Measurements from ENCODE around the gene RAPGEF5. TPM values are rescaled to one million over a fixed set of nuclear protein-coding genes. Genes with fewer than 3 reads are reported as not detected.

The RAPGEF5 gene
- total RNA-seq, 3 donors from 2014 or later: 18.7 to 78.0 (median 41.9) TPM

DNA sequence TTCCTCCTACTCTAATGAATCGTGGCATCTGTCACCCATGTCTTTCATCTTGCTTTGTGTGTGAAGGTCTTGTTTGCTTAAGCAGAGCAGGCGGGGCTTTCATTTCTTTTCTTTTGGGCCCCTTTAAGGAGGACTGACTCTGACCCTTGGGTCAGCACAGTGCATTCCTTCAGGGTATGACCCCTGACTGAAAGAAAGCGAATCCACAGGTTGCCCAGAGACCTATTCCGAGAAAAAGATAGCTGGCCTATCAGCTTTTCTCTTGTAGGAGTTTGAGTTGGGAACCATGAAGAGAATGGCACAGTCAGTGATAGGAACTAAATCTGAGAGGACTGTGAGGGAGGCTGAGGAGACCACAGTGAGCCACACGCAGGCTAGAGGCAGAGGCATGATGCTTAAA is 218.1 kb downstream of the RAPGEF5 start:
- H3K9me3 ChIP-seq: no peaks in the 10 kb centered on the region
- DNase-seq (ENCODE audit: low spot score in 2 of 2): no peak
- intact Hi-C loops (cut with DNase I; ENCODE audit: low total_unique reads): no loop called here
- H3K4me3 ChIP-seq: no peak overlapping the region
- TF ChIP-seq CTCF (IDR thresholded peaks at IDR 0.05): no peak
- TF ChIP-seq POLR2A (IDR thresholded peaks at IDR 0.05): no peak
- no peak for TF ChIP-seq POLR2AphosphoS5 (IDR thresholded peaks at IDR 0.05)
- H3K27me3 ChIP-seq: no peaks in the 10 kb centered on the region
- H3K27ac ChIP-seq: no peak overlapping the region
- no peaks in the 10 kb centered on the region for H3K4me1 ChIP-seq
- H3K36me3 ChIP-seq: no peaks in the 10 kb centered on the region

DNA sequence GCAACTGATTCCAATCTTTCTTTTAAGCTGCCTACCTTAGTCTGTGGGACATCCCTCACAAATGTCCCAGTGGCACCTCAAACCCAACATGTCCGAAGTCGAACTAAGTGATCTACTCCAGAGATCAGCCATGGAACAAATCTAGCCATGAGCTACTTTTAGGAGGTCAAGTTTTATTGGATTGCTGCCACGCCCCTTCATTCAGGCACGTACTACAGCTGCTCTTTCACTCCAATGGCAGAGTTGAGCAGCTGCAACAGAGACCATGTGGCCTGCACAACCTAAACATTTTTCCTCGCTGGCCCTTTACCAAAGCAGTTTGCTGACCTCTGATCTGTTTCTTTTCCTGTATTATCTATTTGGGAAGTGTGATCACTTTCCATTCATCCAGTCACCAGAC is 218.8 kb downstream of the RAPGEF5 start:
- no peaks in the 10 kb centered on the region for H3K27me3 ChIP-seq
- no peak overlapping the region for H3K4me3 ChIP-seq
- intact Hi-C loops (cut with DNase I; ENCODE audit: low total_unique reads): no loop called here
- H3K4me1 ChIP-seq: no peaks in the 10 kb centered on the region
- H3K36me3 ChIP-seq: no peaks in the 10 kb centered on the region
- no peak for TF ChIP-seq POLR2A (IDR thresholded peaks at IDR 0.05)
- no peak for TF ChIP-seq CTCF (IDR thresholded peaks at IDR 0.05)
- no peak for DNase-seq (ENCODE audit: low spot score in 2 of 2)
- no peaks in the 10 kb centered on the region for H3K9me3 ChIP-seq
- no peak overlapping the region for H3K27ac ChIP-seq

- H3K27ac ChIP-seq: no peak overlapping the region
- no peaks in the 10 kb centered on the region for H3K27me3 ChIP-seq
- TF ChIP-seq CTCF (IDR thresholded peaks at IDR 0.05) (no peak), POLR2A (IDR thresholded peaks at IDR 0.05) (no peak), POLR2AphosphoS5 (IDR thresholded peaks at IDR 0.05) (no peak)
- H3K36me3 ChIP-seq: no peaks in the 10 kb centered on the region
- H3K4me3 ChIP-seq: no peak overlapping the region
- H3K4me1 ChIP-seq: no peaks in the 10 kb centered on the region
- DNase-seq (ENCODE audit: low spot score in 2 of 2): no peak
- intact Hi-C loops (cut with DNase I; ENCODE audit: low total_unique reads): no loop called here
- no peaks in the 10 kb centered on the region for H3K9me3 ChIP-seq
These were observed 219.5 kb downstream of the RAPGEF5 start for GRCh38 chr7:22137466-22137865.

DNA sequence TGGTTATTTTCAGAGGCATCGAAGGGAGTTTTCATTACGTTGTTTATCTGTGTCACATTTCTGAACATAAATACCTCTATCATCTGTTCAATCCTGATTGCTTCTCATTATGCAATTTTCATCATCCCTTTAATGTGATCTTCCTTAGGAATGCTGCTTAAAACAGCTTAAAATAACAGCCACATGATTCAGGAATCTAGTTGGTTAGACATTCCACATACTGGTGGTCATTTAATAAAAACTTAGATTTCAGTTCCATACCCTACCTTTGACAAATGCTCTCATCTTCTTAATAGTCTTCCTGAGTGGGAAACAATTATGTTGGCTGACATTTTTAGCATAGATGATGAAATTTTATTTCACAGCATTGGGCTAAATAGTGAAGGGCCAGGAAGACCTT is 219.9 kb downstream of the RAPGEF5 start:
- no peak for DNase-seq (ENCODE audit: low spot score in 2 of 2)
- no peak for TF ChIP-seq POLR2A (IDR thresholded peaks at IDR 0.05)
- TF ChIP-seq POLR2AphosphoS5 (IDR thresholded peaks at IDR 0.05): no peak
- TF ChIP-seq CTCF (IDR thresholded peaks at IDR 0.05): no peak
- Histone ChIP-seq H3K9me3 (no peaks in the 10 kb centered on the region), H3K27ac (no peak overlapping the region), H3K4me1 (no peaks in the 10 kb centered on the region), H3K36me3 (no peaks in the 10 kb centered on the region), H3K4me3 (no peak overlapping the region), H3K27me3 (no peaks in the 10 kb centered on the region)
- intact Hi-C loops (cut with DNase I; ENCODE audit: low total_unique reads): no loop called here

DNA sequence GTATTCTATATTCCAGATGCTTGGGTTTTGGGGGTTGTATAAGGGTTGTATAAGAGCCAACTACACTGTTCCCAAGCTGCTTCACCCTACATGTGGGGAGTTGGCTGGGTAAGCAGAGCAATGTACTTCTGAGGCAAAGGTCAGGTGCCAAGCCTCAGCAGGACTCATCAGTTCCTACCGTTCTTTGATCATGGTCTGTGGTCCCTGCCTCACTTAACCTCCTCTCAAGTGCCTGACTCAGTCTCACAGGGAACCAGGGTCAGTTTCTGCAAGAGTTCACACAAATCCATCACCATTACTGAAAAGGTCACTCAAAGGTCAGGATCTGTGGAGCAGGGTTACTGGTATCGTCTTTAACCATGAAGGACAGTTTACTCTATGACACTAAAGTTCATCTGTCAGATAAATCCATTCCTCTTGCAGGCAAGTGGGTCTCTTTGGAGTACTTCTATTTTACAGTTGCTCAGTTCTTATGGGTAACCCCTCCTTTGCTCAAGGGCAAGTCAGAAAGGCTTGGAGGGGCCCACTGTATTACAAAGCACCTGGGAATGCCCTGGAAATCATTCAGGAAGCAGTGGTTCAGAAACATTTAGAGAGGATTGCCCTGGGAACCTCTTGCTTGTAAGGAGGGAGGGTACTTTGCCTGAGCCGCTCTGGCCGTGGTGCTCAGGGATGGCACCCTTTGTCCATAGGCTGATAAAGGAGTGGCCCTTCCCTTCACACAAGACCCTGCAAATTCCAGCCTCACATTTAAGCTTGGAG is 227.0 kb downstream of the RAPGEF5 start:
- H3K36me3 ChIP-seq: no peaks in the 10 kb centered on the region
- no peaks in the 10 kb centered on the region for H3K9me3 ChIP-seq
- no peak overlapping the region for H3K27ac ChIP-seq
- intact Hi-C loops (cut with DNase I; ENCODE audit: low total_unique reads): no loop called here
- H3K27me3 ChIP-seq: no peaks in the 10 kb centered on the region
- H3K4me1 ChIP-seq: no peaks in the 10 kb centered on the region
- DNase-seq (ENCODE audit: low spot score in 2 of 2): no peak
- no peak overlapping the region for H3K4me3 ChIP-seq
- TF ChIP-seq CTCF (IDR thresholded peaks at IDR 0.05) (no peak), POLR2A (IDR thresholded peaks at IDR 0.05) (no peak), POLR2AphosphoS5 (IDR thresholded peaks at IDR 0.05) (no peak)
